ENCODE data around the gene EIF3I. TPM values are rescaled to one million over a fixed set of nuclear protein-coding genes. Genes with fewer than 3 reads are reported as not detected.

EIF3I gene
- total and polyA plus RNA-seq, 3 donors from 2014 or later, result 97.7 to 140 (median 140) TPM

GRCh38 chr1:32216566-32216965 lies 5.6 kb upstream of the EIF3I start:
- no peak overlapping the region for H3K4me3 ChIP-seq
- H3K27me3 ChIP-seq, result no peaks in the 10 kb centered on the region
- intact Hi-C loops (cut with DNase I; ENCODE audit: low total_unique reads), result no loop called here
- WGBS, 2 donors, result 91 to 94% methylated on average over 5 of the region's 5 CpGs
- peaks cover 25% of the 10 kb centered on the region for H3K4me1 ChIP-seq
- TF ChIP-seq POLR2A (IDR thresholded peaks at IDR 0.05) (no peak), CTCF (IDR thresholded peaks at IDR 0.05) (no peak)
- H3K27ac ChIP-seq, result no peak overlapping the region
- no peaks in the 10 kb centered on the region for H3K9me3 ChIP-seq
- DNase-seq, result no peak
- no peaks in the 10 kb centered on the region for H3K36me3 ChIP-seq (ENCODE audit: low read depth, missing control alignments)

- Histone ChIP-seq H3K4me3 (no peak overlapping the region), H3K27me3 (no peaks in the 10 kb centered on the region), H3K4me1 (peaks cover 33% of the 10 kb centered on the region), H3K27ac (peak overlapping the region in 1 of 2 donors; percentile 12), H3K36me3 (ENCODE audit: low read depth, missing control alignments) (no peaks in the 10 kb centered on the region), H3K9me3 (no peaks in the 10 kb centered on the region)
- intact Hi-C loops (cut with DNase I; ENCODE audit: low total_unique reads), result no loop called here
- no peak for TF ChIP-seq CTCF (IDR thresholded peaks at IDR 0.05)
- no peak for TF ChIP-seq POLR2A (IDR thresholded peaks at IDR 0.05)
- no peak for DNase-seq
- 64 to 72% methylated on average over 7 of the region's 7 CpGs for whole genome bisulfite sequencing, 2 donors
Measured at GRCh38 chr1:32219022-32219421, 3.2 kb upstream of the EIF3I start.

- Histone ChIP-seq H3K4me3 (peak overlapping the region; percentile 92 to 99), H3K9me3 (no peaks in the 10 kb centered on the region), H3K27me3 (no peaks in the 10 kb centered on the region), H3K27ac (peak overlapping the region in 1 of 2 donors; percentile 88), H3K4me1 (peaks cover 30% of the 10 kb centered on the region), H3K36me3 (ENCODE audit: low read depth, missing control alignments) (no peaks in the 10 kb centered on the region)
- 67 to 88% methylated on average over 4 of the region's 4 CpGs for WGBS, 2 donors
- TF ChIP-seq CTCF (IDR thresholded peaks at IDR 0.05) (no peak), POLR2A (IDR thresholded peaks at IDR 0.05) (no peak)
- DNase-seq, result no peak
- intact Hi-C loops (cut with DNase I; ENCODE audit: low total_unique reads), result no loop called here
Measured at GRCh38 chr1:32220746-32221580, 1.2 kb upstream of the EIF3I start.

- Histone ChIP-seq H3K4me3 (peak overlapping the region; percentile 92 to 99), H3K36me3 (ENCODE audit: low read depth, missing control alignments) (no peaks in the 10 kb centered on the region), H3K4me1 (peaks cover 29% of the 10 kb centered on the region), H3K9me3 (no peaks in the 10 kb centered on the region), H3K27ac (peak overlapping the region; percentile 88 to 89), H3K27me3 (no peaks in the 10 kb centered on the region)
- TF ChIP-seq CTCF (IDR thresholded peaks at IDR 0.05) (no peak), POLR2A (IDR thresholded peaks at IDR 0.05) (no peak)
- no peak for DNase-seq
- intact Hi-C loops (cut with DNase I; ENCODE audit: low total_unique reads), result no loop called here
- 3 to 9% methylated on average over 7 to 13 of the region's 13 CpGs for WGBS, 2 donors
Measured at GRCh38 chr1:32221581-32221979, 627 bp upstream of the EIF3I start.

GRCh38 chr1:32223683-32224082 lies 1.5 kb downstream of the EIF3I start:
- H3K27ac ChIP-seq, result no peak overlapping the region
- H3K4me1 ChIP-seq, result peaks cover 29% of the 10 kb centered on the region
- no peak for DNase-seq
- intact Hi-C loops (cut with DNase I; ENCODE audit: low total_unique reads), result no loop called here
- 51 to 68% methylated on average over 3 of the region's 3 CpGs for WGBS, 2 donors
- no peaks in the 10 kb centered on the region for H3K9me3 ChIP-seq
- H3K4me3 ChIP-seq, result no peak overlapping the region
- no peaks in the 10 kb centered on the region for H3K27me3 ChIP-seq
- H3K36me3 ChIP-seq (ENCODE audit: low read depth, missing control alignments), result no peaks in the 10 kb centered on the region
- TF ChIP-seq POLR2A (IDR thresholded peaks at IDR 0.05), result no peak
- TF ChIP-seq CTCF (IDR thresholded peaks at IDR 0.05), result no peak
